Subcutaneous adipose tissue (tissue), 4 donors: Measurements from ENCODE around the gene TTLL11. TPM values are rescaled to one million over a fixed set of nuclear protein-coding genes. Genes with fewer than 3 reads are reported as not detected.

Source experiments
- CTCF ChIP-seq: fragments of 450-650 bp; IDR thresholded peaks from one replicate; pipeline ENCODE4 v1.5.1; 2016; ENCODE audit warnings: low read depth, mild to moderate bottlenecking, control low read depth, antibody characterized with exemption, moderate library complexity
- total RNA-seq, 4 donors: library from RNA; depleted of rRNA; stranded (reverse); fragments of >200 nt; gene quantifications; one replicate each; pipeline ENCODE4 v1.1.0, GENCODE V29; 2016

Gene TTLL11
- total RNA-seq, 4 donors from 2014 or later, result 4.4 to 8.7 (median 6.4) TPM

DNA sequence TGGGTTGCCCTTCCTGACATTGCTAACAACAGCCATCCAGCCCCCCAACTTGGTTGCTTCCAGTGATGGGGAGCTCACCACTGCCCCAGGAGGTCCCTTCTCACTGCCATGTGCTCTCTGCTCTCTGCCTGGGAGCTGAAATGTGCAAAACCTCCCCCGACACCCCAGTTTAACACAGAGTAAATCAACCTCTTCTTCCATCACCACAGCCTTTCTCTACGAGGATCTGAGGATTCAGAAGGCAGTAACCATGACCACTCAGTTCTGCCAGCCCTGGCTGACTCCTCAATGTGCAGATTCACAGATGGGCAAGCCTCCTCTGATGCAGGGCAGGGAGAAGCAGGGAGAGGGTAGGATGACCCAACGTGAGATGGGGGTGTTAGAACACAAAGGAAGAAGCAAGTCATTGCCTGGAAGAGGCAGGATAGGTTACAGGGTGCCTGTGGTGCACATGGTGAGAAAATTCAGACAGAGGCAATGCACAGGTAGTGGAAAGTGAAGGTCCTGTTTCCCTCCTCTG, 256.7 kb downstream of the TTLL11 start:
- TF ChIP-seq CTCF, result no peak

DNA sequence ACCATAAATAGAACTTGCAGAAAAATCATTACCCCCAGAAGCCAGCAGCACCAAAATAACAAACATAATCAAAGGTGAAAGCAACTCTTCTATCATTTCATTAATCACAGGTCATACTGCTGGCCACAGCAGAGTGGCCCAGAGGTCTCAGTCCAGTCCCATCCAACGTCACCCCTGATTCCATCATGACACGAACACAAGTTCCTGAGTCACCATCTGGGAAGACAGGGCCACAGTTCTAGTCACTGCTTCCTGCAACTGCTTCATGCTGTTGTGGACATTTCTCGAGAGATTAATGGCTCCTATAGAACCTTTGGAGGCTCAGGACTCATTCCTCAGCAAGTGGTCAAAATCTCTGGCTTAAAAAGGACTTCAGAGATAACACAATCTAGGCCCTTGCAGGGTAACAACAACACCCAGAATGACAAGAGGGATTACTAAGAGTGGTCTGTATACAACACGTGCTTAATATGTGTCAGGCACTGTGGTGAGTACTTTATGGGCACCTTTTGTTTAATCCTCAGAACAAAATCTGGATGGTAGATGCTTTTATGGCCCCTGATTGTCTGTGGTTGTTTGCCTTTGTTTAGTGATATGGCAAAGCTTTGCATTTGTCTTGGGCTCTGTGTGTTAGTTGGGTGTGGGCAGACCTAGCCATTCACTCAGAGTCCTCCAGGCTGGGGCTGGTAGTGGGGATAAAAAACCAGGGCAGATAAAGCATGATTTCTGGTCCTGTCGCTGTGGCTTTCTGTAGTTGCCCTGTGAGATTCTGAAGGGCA, 257.3 kb downstream of the TTLL11 start:
- no peak for TF ChIP-seq CTCF

GRCh38 chr9:121833061-121833460, 260.0 kb downstream of the TTLL11 start:
- TF ChIP-seq CTCF, result no peak

GRCh38 chr9:121831869-121832268, 261.2 kb downstream of the TTLL11 start:
- TF ChIP-seq CTCF, result no peak

DNA sequence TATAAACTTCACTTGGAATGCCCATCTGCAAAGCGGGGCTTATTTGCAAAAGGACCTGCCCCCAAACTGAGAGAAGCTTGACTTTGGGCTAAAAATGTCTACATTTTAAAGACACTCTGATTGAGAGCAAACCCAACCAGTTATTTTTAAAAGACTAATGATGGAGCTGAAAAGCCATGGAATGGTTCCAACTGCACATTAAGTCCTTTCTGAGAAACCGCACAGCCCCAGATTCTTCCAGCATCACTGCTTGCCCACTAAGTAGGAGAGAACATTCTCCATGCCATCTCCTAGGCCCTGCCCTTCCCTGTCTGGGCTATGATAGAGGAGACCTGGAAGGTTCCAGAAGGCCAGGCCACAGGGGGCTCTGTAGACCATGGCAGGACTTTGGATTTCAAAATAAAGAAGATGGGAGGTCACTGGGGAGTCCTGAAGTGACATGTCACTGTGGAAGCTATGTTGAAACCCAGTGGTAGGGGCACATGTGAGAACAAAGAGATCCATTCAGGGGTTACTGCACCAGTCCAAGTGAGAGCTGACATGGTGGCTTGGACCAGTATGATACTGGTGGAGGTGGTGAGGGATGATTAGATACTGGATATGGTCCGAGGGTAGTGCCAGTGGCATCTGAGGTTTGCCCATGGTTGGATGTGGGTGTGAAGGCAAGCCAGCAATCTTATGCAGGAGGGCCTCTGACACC, 262.5 kb downstream of the TTLL11 start:
- TF ChIP-seq CTCF, result no peak

GRCh38 chr9:121827251-121827967, 265.7 kb downstream of the TTLL11 start:
- no peak for TF ChIP-seq CTCF

GRCh38 chr9:121826711-121827110, 266.4 kb downstream of the TTLL11 start:
- no peak for TF ChIP-seq CTCF
